NCI-H345 treated with DMSO at 0.1 percent for 48 hours (cell line): ENCODE results near the gene SHC1.
"Not testable (repeated sequence)": the region's sequence is repeated elsewhere in the genome, so short reads cannot be mapped to it uniquely, and the experiment has no call there.

Experiments used
- DNase-seq: peaks from one replicate; lab custom pipeline; 2025; ENCODE audit not compliant: unreplicated experiment; lab: John Stamatoyannopoulos, UW

The SHC1 gene

DNA sequence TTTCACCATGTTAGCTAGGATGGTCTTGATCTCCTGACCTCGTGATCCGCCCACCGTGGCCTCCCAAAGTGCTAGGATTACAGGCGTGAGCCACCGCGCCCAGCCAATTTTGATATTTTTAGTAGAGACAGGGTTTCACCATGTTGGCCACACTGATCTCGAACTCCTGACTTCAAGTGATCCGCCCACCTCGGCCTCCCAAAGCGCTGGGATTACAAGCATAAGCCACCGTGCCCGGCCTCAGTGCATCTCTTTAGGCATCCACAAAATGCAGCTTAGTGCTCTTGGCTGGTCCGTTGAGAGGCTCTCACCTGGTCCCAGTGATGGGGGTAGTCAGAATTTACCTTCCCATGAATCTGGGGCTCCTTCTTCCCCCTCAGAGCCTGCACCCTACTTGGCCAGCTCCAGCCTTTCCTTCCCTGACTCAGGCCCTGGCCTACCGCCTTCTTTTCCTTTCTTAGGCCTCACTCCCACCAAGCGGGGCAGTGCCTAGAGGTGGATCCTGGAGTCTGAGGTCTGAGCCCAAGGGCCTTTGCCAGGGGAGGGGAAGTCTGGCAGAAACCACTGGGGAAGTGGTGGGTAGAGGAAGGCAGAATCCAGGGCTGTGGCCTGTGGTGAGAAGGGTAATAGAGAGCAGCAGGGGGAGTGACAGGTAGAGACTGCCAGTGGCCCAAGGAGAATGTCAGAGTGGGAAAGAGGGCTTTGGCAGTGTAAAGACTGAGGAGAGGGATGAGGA lies 26.6 kb upstream of the SHC1 start:
- DNase-seq, result no peak

DNA sequence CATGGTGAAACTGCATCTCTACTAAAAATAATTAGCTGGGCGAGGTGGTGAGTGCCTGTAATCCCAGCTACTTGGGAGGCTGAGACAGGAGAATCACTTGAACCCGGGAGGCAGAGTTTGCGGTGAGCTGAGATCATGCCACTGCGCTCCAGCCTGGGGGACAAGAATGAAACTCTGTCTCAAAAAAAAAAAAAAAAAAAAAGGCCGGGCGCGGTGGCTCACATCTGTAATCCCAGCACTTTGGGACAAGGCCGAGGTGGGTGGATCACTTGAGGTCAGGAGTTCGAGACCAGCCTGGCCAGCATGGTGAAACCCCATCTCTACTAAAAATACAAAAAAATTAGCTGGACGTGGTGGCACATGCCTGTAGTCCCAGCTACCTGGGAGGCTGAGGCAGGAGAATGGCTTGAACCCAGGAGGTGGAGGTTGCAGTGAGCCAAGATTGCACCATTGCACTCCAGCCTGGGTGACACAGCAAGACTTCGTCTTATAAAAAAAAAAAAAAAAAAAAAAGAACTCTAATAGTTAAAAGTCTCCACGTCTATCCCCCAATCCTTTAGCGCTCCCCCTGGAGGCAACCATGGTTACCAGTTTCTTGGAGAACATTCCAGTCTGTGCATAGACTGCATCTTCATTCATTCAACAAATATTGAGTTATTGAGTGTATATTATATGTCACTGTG lies 24.9 kb upstream of the SHC1 start:
- not testable (repeated sequence) for DNase-seq

DNA sequence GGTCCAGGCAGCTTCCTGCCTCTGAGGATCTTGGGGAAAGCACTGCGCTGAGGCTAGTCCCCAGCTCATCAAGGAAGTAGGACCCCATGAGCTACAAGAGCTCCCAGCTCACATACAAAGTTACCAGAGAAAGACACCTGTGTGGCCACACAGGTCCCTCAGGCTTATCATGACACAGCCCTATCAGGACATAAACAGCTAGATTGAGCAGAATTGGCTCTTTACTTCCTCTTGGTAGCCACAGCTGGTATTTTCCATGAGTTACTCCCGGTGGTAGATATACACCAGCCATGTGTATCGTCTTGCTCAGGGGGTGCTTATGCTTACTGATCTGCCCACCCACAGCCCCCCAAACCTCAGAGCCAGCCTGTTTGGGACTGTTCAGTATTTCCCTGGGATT lies 24.0 kb upstream of the SHC1 start:
- no peak for DNase-seq

DNA sequence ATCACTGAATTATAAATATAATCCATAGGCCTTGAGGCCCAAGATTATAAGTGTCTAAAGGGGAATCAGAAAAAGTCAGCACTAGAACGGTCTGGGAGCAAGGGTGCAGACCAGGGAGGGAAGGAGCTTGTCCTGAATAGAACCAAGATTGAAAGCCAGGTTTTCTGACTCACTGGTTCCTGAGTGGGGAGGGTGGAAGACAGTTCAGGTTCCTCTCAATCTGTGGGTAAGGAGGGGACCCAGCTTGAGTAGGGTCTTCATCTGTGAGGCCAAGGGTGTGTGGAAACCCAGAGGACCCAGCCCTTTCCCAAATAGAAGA lies 23.7 kb upstream of the SHC1 start:
- no peak for DNase-seq

DNA sequence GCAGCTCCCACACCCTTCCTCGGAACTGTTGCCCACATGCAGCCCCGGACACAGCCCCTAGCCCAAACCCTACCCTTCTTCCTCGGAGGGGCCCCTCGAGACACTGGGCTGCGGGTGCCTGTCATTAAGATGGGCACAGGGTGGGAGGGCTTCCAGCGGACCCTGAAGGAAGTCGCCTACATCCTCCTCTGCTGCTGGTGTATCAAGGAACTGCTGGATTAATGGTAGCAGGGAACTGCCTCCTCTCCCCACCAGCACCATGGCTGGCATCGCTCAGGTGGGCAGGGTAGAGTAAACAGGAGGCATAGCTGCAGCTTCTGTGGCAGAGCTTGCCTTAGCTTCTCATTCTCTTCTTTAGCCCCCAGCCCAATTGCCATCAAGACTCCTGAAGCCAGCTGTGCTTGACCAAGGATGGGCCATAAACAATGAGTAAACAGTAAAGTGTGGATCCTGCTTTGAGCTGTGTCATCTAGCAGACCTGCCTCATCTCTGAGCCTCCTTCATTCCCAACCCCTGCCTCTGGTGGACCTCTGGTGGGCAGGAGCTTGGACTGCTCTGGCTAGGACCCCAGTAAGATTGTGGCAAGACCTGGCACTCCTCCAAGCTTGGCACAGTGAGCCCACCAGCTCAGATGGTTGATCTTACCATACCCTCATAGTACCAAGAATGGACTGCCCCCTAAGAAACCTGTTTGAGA lies 23.2 kb upstream of the SHC1 start, which contains the start of gene LENEP:
LENEP (plus strand) TSS at position 15 of the 697 bp plus-strand sequence; CDS start at position 37, 22 bp downstream.
- no peak for DNase-seq

DNA sequence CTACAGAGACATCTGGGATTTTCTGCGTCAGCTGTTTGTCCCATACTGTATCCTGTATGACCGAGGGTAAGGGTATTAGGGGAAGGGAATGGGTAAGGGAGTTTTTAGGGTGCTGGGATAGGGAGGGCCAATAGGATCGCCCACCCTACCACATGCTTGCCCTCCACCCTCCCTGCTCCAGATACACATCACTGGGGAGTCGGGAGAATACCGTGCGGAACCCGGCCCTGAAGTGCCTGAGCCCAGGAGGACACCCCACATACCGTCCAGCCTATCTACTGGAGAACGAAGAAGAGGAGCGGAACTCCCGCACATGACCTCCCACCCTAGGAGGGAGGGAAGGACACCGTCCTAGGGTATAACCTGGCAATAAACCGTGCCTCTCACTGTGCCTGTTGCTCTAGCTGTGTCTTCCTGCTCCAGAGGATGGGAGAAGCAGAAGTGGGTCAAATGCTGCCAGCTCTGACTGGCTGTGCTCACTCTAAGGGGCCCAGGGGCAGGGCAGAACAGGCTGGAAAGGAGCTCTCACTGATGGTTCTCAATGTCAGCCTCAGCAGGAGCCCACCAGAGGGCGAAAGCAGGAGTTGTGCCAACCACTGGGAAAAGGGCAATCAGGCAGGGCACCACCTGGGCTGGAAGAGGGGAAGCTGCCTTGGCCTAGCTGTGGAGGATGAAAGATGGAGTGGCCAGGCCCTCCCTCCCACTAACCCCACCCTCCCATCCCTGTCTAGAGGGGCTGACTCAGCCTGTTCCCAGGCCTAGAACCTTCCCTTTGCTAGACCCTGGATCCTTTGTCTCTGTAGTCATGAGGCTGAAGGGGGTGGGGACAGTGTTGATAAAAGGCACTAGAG lies 22.4 kb upstream of the SHC1 start:
- DNase-seq, result no peak

DNA sequence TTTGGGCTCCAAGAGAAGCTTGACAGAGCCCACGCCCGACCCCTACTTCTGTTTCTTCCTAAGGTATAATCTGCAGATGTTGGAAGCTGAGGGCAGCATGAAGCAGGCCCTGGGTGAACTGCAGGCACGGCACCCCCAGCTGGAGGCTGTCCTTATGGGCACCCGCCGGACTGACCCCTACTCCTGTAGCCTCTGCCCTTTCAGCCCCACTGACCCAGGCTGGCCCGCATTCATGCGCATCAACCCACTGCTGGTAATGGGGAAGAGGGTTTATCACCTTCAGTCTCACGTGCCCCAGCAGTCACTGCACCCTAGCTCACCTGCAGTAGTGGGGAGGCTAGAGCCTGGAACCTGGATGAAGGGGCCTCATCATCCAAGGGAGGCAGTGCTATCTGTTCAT lies 19.7 kb upstream of the SHC1 start:
- no peak for DNase-seq

DNA sequence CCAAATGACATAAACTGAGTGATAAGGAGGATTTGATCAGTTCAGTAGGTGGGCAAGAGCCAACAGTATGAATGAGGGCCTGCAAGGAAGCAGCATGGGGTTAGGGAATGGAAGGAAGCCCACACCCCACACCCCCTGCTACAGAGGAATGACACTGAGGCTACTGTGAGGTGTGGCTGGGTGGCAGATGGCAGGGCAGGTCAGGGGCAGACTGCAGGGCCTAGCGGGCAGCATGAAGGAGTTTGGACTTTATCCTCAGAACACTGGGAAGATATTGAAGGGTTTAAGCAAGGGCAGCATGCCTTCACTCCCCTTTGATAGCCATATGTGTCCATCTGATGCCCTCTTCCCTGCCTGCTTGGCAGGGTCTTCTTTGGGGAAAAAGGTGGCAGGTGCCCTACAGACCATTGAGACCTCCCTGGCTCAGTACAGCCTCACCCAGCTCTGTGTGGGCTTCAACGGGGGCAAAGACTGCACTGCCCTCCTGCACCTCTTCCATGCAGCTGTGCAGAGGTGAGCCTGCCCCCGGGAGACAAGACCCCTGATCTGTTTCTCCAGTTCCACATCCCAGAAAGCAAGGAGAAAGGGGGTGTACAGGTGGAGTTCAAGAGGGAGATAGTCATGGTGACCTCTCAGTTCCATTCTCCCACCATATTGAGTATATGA lies 18.8 kb upstream of the SHC1 start:
- DNase-seq, result no peak

DNA sequence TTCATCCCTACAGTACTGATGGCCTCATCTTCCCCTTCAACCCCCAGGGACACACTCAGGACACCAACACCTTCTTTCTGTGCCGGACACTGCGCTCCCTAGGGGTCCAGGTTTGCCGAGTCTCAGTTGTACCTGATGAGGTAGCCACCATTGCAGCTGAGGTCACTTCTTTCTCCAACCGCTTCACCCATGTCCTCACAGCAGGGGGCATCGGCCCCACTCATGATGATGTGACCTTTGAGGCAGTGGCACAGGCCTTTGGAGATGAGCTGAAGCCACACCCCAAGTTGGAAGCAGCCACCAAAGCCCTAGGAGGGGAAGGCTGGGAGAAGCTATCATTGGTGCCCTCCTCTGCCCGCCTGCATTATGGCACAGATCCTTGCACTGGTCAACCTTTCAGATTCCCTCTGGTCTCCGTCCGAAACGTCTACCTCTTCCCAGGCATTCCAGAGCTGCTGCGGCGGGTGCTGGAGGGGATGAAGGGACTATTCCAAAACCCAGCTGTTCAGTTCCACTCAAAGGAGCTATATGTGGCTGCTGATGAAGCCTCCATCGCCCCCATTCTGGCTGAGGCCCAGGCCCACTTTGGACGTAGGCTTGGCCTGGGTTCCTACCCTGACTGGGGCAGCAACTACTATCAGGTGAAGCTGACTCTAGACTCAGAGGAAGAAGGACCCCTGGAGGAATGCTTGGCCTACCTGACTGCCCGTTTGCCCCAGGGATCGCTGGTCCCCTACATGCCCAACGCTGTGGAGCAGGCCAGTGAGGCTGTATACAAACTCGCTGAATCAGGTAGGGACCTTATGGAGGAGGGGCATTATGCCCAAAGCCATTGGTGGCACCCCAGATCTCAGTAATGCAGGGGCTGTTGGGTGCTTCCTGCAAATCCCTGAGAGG lies 17.8 kb upstream of the SHC1 start:
- DNase-seq, result no peak

DNA sequence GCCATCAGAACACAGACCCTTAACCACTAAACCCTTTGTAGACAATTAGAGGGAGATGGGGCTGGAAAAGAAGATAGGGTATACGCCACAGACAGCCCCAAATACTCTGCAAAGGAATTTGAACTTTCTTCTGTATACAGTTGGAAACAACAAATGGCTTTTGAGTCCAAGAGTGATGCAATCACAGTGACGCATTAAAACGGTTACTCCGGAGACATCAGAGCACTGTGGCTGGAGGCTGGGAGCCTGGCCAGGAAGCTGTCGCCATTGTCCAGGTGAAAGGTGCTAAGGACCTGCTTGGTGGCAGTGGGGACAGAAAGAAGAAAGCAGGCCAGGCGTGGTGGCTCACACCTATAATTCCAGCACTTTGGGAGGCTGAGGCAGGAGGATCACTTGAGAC lies 16.8 kb upstream of the SHC1 start:
- DNase-seq, result no peak

DNA sequence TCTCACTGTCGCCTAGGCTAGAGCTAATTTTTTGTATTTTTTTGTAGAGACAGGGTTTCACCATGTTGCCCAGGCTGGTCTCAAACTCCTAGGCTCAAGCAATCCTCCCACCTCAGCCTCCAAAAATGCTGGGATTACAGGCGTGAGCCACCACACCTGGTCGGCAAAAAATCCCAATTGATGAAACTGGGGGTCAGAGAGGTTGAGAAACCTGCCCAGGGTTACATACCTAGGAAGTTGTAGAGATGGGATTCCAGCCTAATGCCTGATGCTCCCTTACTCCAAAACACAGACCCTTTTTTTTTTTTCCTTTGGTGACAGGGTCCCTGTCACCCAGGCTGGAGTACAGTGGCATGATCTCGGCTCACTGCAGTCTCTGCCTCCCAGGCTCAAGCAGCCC lies 16.2 kb upstream of the SHC1 start:
- not testable (repeated sequence) for DNase-seq

DNA sequence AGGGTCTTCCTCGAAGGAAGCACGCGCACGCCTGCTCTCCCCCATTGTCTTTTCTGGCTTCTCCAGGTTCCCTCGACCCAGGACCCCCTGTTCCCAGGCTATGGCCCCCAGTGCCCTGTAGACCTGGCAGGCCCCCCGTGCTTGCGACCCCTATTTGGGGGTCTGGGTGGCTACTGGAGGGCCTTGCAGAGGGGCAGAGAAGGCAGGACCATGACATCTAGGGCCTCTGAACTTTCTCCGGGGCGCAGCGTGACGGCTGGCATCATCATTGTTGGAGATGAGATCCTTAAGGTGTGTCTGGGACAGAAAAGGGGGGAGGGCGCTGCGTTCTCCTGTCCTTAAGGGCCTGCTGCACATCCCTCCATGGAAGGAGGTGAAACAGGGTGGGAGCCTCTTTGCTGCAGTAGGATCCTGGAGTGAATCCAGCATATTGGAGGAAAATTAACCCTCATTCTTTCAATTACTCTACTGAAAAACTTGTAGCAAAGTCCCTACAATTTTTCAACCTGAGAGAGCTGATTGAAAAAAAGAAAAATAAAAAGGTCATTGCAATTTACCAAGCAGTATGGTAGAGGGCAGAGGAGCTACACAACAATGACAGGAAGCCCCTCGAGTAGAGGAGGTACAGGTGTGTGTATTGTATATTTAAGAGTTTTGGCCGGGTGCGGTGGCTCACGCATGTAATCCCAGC lies 13.4 kb upstream of the SHC1 start:
- no peak for DNase-seq

DNA sequence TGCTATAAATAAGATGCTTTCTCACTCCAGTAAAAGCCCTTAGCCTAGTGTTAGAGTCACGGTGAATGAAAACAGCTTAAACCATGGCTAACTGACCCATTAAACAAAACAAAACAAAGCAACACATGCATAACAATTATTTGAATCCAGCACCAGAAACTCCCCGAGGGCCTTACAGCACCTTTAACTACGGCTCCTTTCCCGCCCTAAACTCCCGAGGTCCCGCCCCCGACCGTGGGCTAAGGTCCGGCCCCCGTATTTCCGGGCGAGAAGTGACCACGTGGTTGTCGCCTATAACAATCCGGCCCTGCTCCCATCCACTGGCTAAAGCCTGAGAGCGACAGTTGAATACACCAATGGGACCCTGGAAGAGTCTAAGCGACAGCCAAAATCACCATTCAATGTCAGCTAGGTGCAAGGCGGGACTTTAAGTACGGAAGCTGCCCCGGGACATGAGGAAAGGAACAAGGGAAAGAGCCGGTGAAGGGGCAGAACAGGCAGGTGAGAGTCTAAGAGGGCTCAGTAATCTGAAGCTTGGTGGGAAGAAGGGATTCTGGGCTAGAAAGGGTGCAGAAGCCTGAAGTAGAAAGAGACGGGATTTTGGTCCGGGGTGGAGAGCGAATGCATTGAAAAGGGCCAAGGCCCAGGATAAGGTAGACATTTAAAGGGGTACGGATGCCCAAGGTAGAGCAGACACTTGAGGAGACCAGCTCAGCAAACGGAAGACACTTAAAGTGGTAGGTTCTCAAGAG lies 12.5 kb upstream of the SHC1 start, which contains the start of gene FLAD1:
FLAD1 (plus strand) TSS at position 448 of the 752 bp plus-strand sequence. CDS start 351 bp downstream, outside the sequence.
- DNase-seq, result peak; percentile 100

DNA sequence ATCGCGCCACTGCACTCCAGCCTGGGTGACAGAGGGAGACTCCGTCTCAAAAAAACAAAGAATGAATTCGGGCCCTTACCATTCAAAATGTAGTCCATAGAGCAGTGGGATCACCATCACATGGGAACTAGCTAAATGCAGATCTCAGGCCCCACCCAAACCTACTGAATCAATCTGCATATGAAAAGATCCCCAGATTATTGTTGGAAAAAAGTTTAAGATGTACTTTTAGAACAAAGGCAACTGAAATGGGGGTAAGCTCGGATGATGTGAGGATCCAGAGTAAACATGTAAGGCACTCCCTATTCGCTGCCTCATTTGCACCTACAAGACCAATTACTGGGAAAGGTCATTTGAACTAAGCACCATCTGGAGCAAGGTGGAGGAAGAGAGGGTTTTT lies 11.8 kb upstream of the SHC1 start:
- DNase-seq, result no peak

DNA sequence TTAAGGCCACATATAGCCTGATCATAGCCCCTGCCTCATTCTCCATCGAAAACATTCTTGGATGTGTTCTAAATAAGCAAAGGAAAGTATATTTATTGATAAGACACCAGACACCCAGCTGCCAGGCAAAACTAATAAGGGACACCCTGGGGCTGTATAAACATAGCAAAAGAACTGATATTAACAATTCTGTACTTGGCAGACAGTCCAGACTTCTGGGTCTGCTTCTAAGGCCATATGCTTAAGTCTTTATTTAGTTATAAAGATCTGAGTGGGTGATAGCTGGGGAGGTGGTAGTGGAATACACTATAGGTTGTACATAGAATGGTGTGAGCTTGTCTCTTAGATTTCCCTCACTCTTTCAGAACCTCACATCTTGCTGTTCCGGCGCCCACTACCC lies 7.8 kb upstream of the SHC1 start:
- DNase-seq, result no peak

DNA sequence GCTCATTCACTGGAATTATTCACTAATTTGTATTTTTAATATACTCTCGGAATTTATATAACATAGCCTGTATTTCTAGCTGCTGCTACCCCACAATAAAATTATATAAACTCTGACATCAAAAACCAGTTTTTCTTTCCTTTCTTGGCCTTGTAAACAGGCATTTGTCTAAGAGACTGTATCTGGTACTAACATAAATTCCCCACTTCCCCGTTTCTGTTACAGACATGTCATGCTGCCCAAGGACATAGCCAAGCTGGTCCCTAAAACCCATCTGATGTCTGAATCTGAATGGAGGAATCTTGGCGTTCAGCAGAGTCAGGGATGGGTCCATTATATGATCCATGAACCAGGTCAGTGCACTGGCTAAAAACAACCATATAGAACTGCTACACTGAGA lies 7.2 kb upstream of the SHC1 start:
- not testable (repeated sequence) for DNase-seq

DNA sequence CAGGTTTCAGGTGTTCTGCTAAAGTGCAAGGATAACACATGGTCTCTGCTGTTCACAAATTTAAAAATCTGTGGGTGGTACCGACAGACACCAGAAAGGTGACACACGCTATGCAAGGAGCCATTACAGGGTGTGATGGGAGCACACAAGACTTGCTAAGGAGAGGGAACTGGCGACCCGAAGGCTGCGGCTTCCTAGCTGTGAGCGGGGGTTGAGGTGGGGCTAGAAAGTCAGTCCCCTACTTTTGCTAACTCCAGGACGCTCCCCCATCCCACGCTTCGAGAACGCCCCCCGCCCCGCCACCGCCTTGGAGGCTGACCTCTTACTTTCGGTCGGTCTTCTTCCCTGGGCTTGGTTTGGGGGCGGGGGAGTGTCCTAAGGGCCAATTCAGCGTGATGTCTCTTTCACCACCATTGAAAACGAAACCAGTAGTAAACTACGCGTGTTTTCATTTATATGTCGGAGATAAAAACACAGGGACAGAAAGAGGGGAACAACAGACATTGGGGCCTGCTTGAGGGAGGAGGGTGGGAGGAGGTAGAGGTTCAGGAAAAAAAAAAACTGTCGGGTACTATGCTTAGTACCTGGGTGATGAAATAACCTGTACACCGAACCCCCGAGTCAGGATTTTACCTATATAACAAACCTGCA lies 5.0 kb upstream of the SHC1 start:
- DNase-seq, result no peak
